Midbrain (tissue), 1 donor: ENCODE results near the gene RP9.

Source experiments
- DNase-seq: peaks from one replicate; lab custom pipeline; 2025; lab: John Stamatoyannopoulos, UW

Gene RP9

GRCh38 chr7:33062782-33063443 lies 46.3 kb downstream of the RP9 start:
- peak; percentile 97 for DNase-seq

DNA sequence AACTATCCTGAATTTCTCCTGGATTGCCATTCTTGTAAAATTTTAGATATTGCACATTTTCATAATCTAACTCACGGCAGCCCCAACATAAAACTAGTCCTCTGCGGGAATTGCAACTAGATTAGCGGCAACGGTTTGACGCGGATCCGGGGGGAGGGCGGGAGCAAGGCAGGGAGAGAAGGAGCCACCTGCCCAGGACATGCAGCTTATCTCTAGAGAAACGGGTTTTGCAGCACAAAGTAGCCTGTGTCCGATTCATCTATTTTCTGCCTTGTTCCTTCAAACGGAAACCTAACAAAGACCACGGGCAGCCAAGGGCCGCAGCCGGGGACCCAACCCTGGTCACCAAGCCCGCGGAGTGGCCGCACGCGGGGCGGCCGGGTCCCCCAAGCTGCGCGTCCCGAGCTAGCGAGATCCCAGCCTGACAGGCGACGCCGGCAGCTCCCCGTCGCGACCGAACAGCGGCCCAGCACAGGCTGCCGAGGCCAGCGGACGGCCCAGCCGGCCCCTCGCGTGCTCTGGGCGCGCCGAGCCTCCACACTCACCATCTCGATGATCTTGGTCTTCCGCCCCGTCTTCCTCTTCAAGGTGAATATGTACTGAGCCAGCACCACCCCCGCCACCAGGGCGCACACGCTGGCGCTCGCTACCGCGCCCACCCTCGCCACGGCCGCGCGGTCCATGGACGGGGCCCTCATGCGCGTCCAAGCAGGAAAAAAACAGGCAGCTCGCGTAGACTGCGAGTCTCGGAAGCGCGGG lies 47.0 kb downstream of the RP9 start, which contains the start of gene NT5C3A:
Gene NT5C3A, minus strand, starts transcription at position 754 of the 759 bp plus-strand sequence. Its CDS starts 71 bp downstream, at position 683.
- peak; percentile 52 for DNase-seq

- no peak for DNase-seq
Measured at GRCh38 chr7:33061282-33061937, 47.8 kb downstream of the RP9 start.

GRCh38 chr7:33059635-33060034 lies 49.6 kb downstream of the RP9 start:
- no peak for DNase-seq

GRCh38 chr7:33055158-33055557 lies 54.0 kb downstream of the RP9 start:
- DNase-seq: no peak

- DNase-seq: no peak
Measured at GRCh38 chr7:33054261-33054964, 54.8 kb downstream of the RP9 start.

DNA sequence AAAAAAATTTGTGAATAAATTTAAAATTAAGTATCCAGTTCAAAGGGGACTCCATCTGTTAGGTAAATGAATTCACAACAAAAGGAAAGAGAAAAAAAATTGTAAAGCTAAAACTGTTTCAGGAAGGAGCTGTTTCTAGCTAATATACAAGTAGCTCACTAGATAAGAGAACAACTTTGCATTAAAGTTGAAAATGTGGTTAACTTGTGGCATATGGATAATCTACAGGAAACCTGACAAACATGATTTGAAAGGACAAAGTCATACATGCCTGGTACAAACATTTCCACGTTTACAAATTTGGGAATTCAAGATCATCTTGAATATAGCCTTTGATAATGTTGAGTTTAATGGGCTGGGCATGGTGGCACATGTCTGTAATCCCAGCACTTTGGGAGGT lies 55.5 kb downstream of the RP9 start:
- DNase-seq: no peak

DNA sequence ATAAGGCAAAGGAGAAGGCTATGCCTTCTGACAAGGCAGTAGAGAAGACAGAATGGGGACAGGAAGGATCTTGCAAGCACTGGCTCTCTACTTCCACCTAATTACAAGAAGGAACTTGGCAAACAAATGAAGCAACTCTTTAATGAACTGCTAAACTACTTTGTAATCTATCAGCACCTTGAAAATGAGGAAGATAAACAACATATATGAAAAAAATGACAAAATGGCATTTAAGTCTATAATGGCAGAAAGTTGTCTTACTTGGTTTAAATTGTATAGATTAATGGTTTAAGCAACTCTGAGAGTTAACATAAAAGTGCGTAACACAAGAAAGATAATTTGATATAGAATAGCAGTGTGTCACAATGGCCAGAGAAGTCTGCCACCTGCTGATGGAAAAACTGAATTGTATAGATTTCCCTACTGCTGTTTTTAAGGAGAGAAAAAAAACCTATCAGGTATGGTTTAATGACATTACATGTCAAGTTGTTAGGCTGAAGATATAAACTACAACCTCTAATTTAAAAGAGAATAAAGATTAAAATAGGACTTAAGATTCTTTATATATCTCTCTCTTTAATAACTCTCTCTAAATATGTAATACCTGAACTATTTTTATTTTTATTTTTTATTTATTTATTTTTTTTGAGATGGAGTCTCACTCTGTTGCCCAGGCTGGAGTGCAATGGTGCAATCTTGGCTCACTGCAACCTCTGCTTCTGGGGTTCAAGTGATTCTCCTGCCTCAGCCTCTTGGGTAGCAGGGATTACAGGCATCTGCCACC lies 58.5 kb downstream of the RP9 start:
- DNase-seq: peak; percentile 39

DNA sequence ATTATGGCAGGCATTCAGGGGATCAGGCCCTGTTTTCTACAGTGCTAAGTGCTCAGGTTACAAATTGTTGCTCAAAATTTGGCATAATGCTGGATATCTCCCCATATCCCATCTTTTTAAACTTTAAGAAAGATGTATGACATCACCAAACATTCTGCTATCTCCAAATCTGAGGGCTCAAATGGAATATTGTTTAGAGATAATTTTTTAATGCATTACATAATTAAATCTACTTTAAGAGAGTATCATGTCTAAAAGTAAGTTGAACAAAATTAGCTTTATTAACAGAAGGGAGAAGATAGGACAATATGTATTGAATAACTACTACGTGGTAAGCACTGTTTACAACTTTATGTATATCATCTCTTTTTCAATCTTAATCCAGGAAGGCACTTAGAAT lies 60.5 kb downstream of the RP9 start:
- DNase-seq: no peak

DNA sequence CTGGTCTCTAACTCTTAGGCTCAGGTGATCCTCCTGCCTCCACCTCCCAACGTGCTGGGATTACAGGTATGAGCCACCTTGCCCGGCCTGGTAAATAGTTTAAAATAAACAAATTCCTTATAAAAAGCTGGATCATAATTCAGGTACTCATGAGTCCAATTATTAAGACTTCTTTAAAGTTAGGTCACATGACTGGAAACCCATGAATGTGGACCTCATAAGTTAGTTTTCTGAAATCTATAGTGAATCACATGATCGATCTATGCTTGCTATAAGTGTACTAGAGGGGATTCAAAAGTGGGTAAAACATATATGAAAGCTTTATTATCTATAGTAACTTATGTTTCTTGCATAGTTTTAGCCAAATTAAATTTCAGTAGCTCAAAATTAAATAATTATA lies 60.9 kb downstream of the RP9 start:
- DNase-seq: no peak

DNA sequence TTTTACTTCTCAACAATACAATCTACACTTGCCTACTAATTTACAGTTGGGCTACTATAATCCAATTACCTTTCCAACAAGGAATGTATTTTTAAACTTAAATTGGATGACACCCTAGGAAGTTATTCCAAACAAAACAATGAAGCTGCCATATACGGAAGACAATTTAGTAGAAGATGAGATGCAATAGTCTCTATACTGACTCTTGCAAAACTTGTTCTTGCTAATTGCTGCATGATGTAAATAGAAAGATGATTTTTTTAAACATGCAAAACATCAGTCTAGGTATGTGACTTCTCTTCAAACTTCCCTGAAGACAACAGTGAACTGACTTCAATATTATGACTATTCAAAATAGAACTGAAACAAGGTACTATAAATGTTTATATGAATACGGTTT lies 64.2 kb downstream of the RP9 start:
- DNase-seq: no peak
